ENCODE results near the gene GSS.

DNA sequence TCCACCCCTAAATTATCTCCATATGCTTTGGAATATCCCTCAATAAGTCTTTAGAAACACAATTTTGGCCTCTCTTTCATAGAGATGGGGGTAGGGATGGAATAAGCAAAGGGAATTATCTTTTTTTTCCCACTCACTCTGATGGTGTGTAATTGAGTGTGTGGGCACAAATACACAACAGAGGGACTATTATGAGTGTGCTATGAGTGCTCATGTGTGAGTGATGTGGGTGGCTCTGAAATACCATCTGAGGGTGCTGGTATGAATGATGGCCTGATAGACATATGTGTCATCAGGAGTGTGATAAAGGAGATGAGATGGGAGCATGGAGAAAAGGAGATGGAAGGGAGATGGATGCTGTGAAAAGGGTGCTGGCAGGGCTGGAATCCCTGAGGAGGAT lies 35.6 kb downstream of the GSS start:
- TF ChIP-seq CTCF (IDR thresholded peaks at IDR 0.05), result no peak
- TF ChIP-seq EP300 (IDR thresholded peaks at IDR 0.05), result no peak
- no peak for TF ChIP-seq POLR2A (IDR thresholded peaks at IDR 0.05)

Measured in upper lobe of left lung (tissue), 4 donors.